Upper lobe of left lung (tissue), 6 donors: ENCODE data around the gene COQ7. TPM values are rescaled to one million over a fixed set of nuclear protein-coding genes. Genes with fewer than 3 reads are reported as not detected.

Experiments used
- ATAC-seq, 2 donors: fragments of 200-7000 bp; cut with Tn5 transposase; one replicate each; pipeline ENCODE4 v1.9.1; 2022; ENCODE audit warnings: mild to moderate bottlenecking in 2 of 2, moderate library complexity in 2 of 2; ENCODE audit not compliant: low FRiP score in 2 of 2
- DNase-seq, 2 donors: peaks; one replicate each; pipeline ENCODE4 v3.0.0-alpha.2; 2019 to 2020
- H3K27ac ChIP-seq, 4 donors: fragments of 200-600 bp; sonication (generic); one replicate each; pipeline ENCODE4 v1.5.1; 2016 to 2019
- H3K27me3 ChIP-seq, 4 donors: fragments of 200-600 bp; sonication (generic); one replicate each; pipeline ENCODE4 v1.5.1; 2017 to 2019
- H3K36me3 ChIP-seq, 4 donors: fragments of 200-600 bp; sonication (generic); one replicate each; pipeline ENCODE4 v1.5.1; 2016 to 2019
- H3K4me1 ChIP-seq, 4 donors: fragments of 200-600 bp; sonication (generic); one replicate each; pipeline ENCODE4 v1.5.1; 2018 to 2019
- H3K4me3 ChIP-seq, 4 donors: fragments of 200-600 bp; sonication (generic); one replicate each; pipeline ENCODE4 v1.5.1; 2017 to 2019; ENCODE audit warnings: mild to moderate bottlenecking in 2 of 4, moderate library complexity in 1 of 4
- H3K9me3 ChIP-seq, 4 donors: fragments of 200-600 bp; sonication (generic); one replicate each; pipeline ENCODE4 v1.5.1; 2018 to 2019
- EP300 ChIP-seq, 4 donors: sonication (generic); formaldehyde crosslinking; IDR thresholded peaks; one replicate each; pipeline ENCODE4 v1.5.1; 2017; ENCODE audit warnings: antibody characterized with exemption in 4 of 4, control low read depth in 2 of 4
- POLR2A ChIP-seq, 4 donors: fragments of 450-650 bp; IDR thresholded peaks; one replicate each; pipeline ENCODE4 v1.5.1; 2016 to 2017; ENCODE audit warnings: antibody characterized with exemption in 4 of 4, mild to moderate bottlenecking in 2 of 4
- POLR2AphosphoS5 ChIP-seq, 2 donors: sonication (generic); formaldehyde crosslinking; IDR thresholded peaks; one replicate each; pipeline ENCODE4 v1.5.1; 2017; ENCODE audit warnings: antibody characterized with exemption in 2 of 2
- WGBS, 2 donors: methylation state at CpG; one replicate each; pipeline ENCODE4 v1.1.5; 2017 to 2018; 5-methylcytosine and 5-hydroxymethylcytosine counted together
- total RNA-seq, 6 donors: library from RNA; depleted of rRNA in 4 of 6; stranded (reverse); fragments of >200 nt in 4 of 6; gene quantifications; one replicate each; pipeline versions ENCODE4 v1.1.0 to v1.2.1, GENCODE V29; 2016 to 2021
- TF ChIP-seq, protein P1 (sequence below), 6 experiments: fragments of 450-650 bp in 4 of 6; fragments of 200-600 bp in 2 of 6; sonication (generic) in 2 of 6; IDR thresholded peaks; one replicate each; pipeline ENCODE4 v1.5.1; 2016 to 2019; ENCODE audit warnings: antibody characterized with exemption in 6 of 6
- donor health status: DM: no; HTN: no; CAD: no; lungs with moderate emphysema.
- donor health status: DM: no; HTN: yes; CAD: no; lungs with severe emphysema.

COQ7 gene
- total RNA-seq, 6 donors from 2014 or later = 14.6 to 41.9 (median 20.0) TPM

- WGBS, 2 donors = 94 to 100% methylated on average over 1 of the region's 1 CpG
Measured at GRCh38 chr16:19098173-19098572, 30.8 kb downstream of the COQ7 start.

DNA sequence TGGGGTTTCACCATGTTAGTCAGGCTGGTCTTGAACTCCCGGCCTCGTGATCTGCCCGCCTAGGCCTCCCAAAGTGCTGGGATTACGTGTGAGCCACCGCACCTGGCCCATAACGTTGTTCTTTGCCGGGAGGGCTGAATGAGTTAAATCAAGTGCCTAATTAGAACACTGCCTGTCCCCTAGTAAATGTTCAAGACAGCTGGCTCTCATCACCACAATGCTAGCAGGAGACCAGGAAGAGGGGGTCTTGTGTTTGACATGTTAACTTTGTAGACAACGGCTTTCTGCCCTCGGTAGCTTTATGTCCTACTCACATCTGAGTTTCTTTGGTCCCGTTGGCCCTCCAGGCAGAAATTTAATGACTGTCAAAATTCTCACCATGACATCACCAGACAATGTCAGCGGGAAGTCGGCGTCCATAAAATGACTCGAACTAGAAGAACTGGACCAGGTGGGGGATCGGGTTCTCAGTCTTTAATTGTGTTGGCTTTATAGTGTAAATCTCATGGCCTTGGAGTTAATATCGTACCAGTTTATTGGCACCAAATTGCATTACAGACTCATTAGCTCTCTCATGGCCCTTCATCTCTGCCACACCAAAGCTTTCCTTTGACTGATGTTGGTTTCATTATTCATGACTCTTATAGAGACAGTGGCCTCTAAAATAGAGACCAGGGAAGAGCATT lies 34.9 kb downstream of the COQ7 start:
- H3K36me3 ChIP-seq = no peaks in the 10 kb centered on the region
- no peaks in the 10 kb centered on the region for H3K27me3 ChIP-seq
- H3K4me3 ChIP-seq = no peak overlapping the region
- no peak overlapping the region for H3K27ac ChIP-seq
- WGBS, 2 donors = 79 to 82% methylated on average over 16 of the region's 16 CpGs
- no peak for DNase-seq
- H3K9me3 ChIP-seq = no peaks in the 10 kb centered on the region
- TF ChIP-seq, protein P1, sequence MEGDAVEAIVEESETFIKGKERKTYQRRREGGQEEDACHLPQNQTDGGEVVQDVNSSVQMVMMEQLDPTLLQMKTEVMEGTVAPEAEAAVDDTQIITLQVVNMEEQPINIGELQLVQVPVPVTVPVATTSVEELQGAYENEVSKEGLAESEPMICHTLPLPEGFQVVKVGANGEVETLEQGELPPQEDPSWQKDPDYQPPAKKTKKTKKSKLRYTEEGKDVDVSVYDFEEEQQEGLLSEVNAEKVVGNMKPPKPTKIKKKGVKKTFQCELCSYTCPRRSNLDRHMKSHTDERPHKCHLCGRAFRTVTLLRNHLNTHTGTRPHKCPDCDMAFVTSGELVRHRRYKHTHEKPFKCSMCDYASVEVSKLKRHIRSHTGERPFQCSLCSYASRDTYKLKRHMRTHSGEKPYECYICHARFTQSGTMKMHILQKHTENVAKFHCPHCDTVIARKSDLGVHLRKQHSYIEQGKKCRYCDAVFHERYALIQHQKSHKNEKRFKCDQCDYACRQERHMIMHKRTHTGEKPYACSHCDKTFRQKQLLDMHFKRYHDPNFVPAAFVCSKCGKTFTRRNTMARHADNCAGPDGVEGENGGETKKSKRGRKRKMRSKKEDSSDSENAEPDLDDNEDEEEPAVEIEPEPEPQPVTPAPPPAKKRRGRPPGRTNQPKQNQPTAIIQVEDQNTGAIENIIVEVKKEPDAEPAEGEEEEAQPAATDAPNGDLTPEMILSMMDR (IDR thresholded peaks at IDR 0.05) = no peak
- TF ChIP-seq POLR2A (IDR thresholded peaks at IDR 0.05) (no peak), POLR2AphosphoS5 (IDR thresholded peaks at IDR 0.05) (no peak), EP300 (IDR thresholded peaks at IDR 0.05) (no peak)
- no peak for ATAC-seq
- peaks cover 11 to 20% (median 13%) of the 10 kb centered on the region in 4 donors for H3K4me1 ChIP-seq

More at GRCh38 chr16:19098173-19098572, 30.8 kb downstream of the COQ7 start:
- Histone ChIP-seq H3K4me3 (no peak overlapping the region), H3K27me3 (no peaks in the 10 kb centered on the region), H3K9me3 (no peaks in the 10 kb centered on the region), H3K27ac (no peak overlapping the region), H3K36me3 (no peaks in the 10 kb centered on the region), H3K4me1 (no peaks in the 10 kb centered on the region)
- no peak for DNase-seq
- no peak for ATAC-seq
- TF ChIP-seq EP300 (IDR thresholded peaks at IDR 0.05) = no peak
- TF ChIP-seq POLR2A (IDR thresholded peaks at IDR 0.05) = no peak
- TF ChIP-seq, protein P1 (IDR thresholded peaks at IDR 0.05) = no peak
- TF ChIP-seq POLR2AphosphoS5 (IDR thresholded peaks at IDR 0.05) = no peak

DNA sequence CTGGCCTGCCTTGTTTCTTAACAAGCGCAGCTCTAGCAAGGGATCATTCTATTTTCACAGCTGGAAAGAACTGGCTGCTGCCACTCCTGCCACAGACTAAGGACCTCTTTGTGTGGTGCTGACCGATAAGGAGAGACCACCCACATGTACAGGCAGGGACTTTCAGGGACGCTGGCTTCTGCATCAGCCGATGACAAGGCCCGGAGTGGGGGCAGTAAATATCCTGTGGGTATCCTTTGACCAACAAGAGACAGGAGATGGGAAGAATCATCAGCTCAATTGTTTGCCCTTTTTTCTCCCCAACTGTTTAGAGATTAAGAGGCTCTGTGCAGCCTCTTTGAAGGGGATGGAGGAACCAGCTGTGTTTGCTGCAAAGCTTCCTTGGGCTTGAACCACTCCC lies 37.2 kb downstream of the COQ7 start:
- Histone ChIP-seq H3K27me3 (no peaks in the 10 kb centered on the region), H3K27ac (no peak overlapping the region), H3K36me3 (no peaks in the 10 kb centered on the region), H3K9me3 (no peaks in the 10 kb centered on the region), H3K4me3 (no peak overlapping the region), H3K4me1 (peaks cover 11 to 29% (median 15%) of the 10 kb centered on the region in 4 donors)
- 55 to 85% methylated on average over 4 to 5 of the region's 5 CpGs for WGBS, 2 donors
- no peak for TF ChIP-seq POLR2AphosphoS5 (IDR thresholded peaks at IDR 0.05)
- TF ChIP-seq, protein P1 (IDR thresholded peaks at IDR 0.05) = no peak
- no peak for TF ChIP-seq EP300 (IDR thresholded peaks at IDR 0.05)
- no peak for TF ChIP-seq POLR2A (IDR thresholded peaks at IDR 0.05)
- no peak for DNase-seq
- ATAC-seq = no peak

- ATAC-seq (no peak), DNase-seq (no peak)
- peaks cover 11 to 29% (median 15%) of the 10 kb centered on the region in 4 donors for H3K4me1 ChIP-seq
- 72 to 75% methylated on average over 6 of the region's 6 CpGs for WGBS, 2 donors
- no peaks in the 10 kb centered on the region for H3K27me3 ChIP-seq
- H3K9me3 ChIP-seq = no peaks in the 10 kb centered on the region
- TF ChIP-seq POLR2AphosphoS5 (IDR thresholded peaks at IDR 0.05) (no peak), EP300 (IDR thresholded peaks at IDR 0.05) (no peak), POLR2A (IDR thresholded peaks at IDR 0.05) (no peak)
- TF ChIP-seq, protein P1 (IDR thresholded peaks at IDR 0.05) = no peak
- no peak overlapping the region for H3K27ac ChIP-seq
- no peak overlapping the region for H3K4me3 ChIP-seq
- no peaks in the 10 kb centered on the region for H3K36me3 ChIP-seq
Measured at GRCh38 chr16:19105131-19105530, 37.7 kb downstream of the COQ7 start.
